ENCODE results near the gene RAPGEF5.

Gene RAPGEF5

GRCh38 chr7:22372863-22373262 lies 15.9 kb upstream of the RAPGEF5 start:
- Histone ChIP-seq H3K27me3 (ENCODE audit: insufficient read depth, low read length) (no peaks in the 10 kb centered on the region), H2AFZ (ENCODE audit: low read depth, low read length) (no peak overlapping the region), H3K4me1 (ENCODE audit: insufficient read depth, low read length) (no peaks in the 10 kb centered on the region), H3K36me3 (ENCODE audit: insufficient read depth, low read length) (no peaks in the 10 kb centered on the region), H3K4me3 (ENCODE audit: low read length) (no peak overlapping the region), H3K9me3 (ENCODE audit: low read length) (no peaks in the 10 kb centered on the region)

- H3K27me3 ChIP-seq (ENCODE audit: insufficient read depth, low read length), result no peaks in the 10 kb centered on the region
- H2AFZ ChIP-seq (ENCODE audit: low read depth, low read length), result no peak overlapping the region
- no peaks in the 10 kb centered on the region for H3K36me3 ChIP-seq (ENCODE audit: insufficient read depth, low read length)
- H3K4me3 ChIP-seq (ENCODE audit: low read length), result no peak overlapping the region
- H3K4me1 ChIP-seq (ENCODE audit: insufficient read depth, low read length), result no peaks in the 10 kb centered on the region
- no peaks in the 10 kb centered on the region for H3K9me3 ChIP-seq (ENCODE audit: low read length)
Observed at GRCh38 chr7:22371878-22372277, 14.9 kb upstream of the RAPGEF5 start.

- no peak overlapping the region for H3K4me3 ChIP-seq (ENCODE audit: low read length)
- H3K36me3 ChIP-seq (ENCODE audit: insufficient read depth, low read length), result no peaks in the 10 kb centered on the region
- H3K4me1 ChIP-seq (ENCODE audit: insufficient read depth, low read length), result no peaks in the 10 kb centered on the region
- no peaks in the 10 kb centered on the region for H3K9me3 ChIP-seq (ENCODE audit: low read length)
- H2AFZ ChIP-seq (ENCODE audit: low read depth, low read length), result no peak overlapping the region
- H3K27me3 ChIP-seq (ENCODE audit: insufficient read depth, low read length), result no peaks in the 10 kb centered on the region
Observed at GRCh38 chr7:22364900-22365299, 7.9 kb upstream of the RAPGEF5 start.

- Histone ChIP-seq H2AFZ (ENCODE audit: low read depth, low read length) (no peak overlapping the region), H3K27me3 (ENCODE audit: insufficient read depth, low read length) (no peaks in the 10 kb centered on the region), H3K9me3 (ENCODE audit: low read length) (no peaks in the 10 kb centered on the region), H3K4me1 (ENCODE audit: insufficient read depth, low read length) (no peaks in the 10 kb centered on the region), H3K4me3 (ENCODE audit: low read length) (no peak overlapping the region), H3K36me3 (ENCODE audit: insufficient read depth, low read length) (no peaks in the 10 kb centered on the region)
Observed at GRCh38 chr7:22363756-22364422, 6.9 kb upstream of the RAPGEF5 start.

GRCh38 chr7:22361795-22362194 lies 4.8 kb upstream of the RAPGEF5 start:
- peaks cover 7% of the 10 kb centered on the region for H3K4me1 ChIP-seq (ENCODE audit: insufficient read depth, low read length)
- no peaks in the 10 kb centered on the region for H3K36me3 ChIP-seq (ENCODE audit: insufficient read depth, low read length)
- H2AFZ ChIP-seq (ENCODE audit: low read depth, low read length), result no peak overlapping the region
- H3K27me3 ChIP-seq (ENCODE audit: insufficient read depth, low read length), result peaks cover 10% of the 10 kb centered on the region
- no peaks in the 10 kb centered on the region for H3K9me3 ChIP-seq (ENCODE audit: low read length)
- no peak overlapping the region for H3K4me3 ChIP-seq (ENCODE audit: low read length)

GRCh38 chr7:22361320-22361719 lies 4.4 kb upstream of the RAPGEF5 start:
- Histone ChIP-seq H3K9me3 (ENCODE audit: low read length) (no peaks in the 10 kb centered on the region), H3K4me3 (ENCODE audit: low read length) (no peak overlapping the region), H3K27me3 (ENCODE audit: insufficient read depth, low read length) (peaks cover 11% of the 10 kb centered on the region), H3K36me3 (ENCODE audit: insufficient read depth, low read length) (no peaks in the 10 kb centered on the region), H3K4me1 (ENCODE audit: insufficient read depth, low read length) (peaks cover 8% of the 10 kb centered on the region), H2AFZ (ENCODE audit: low read depth, low read length) (no peak overlapping the region)

GRCh38 chr7:22358820-22359697 lies 2.1 kb upstream of the RAPGEF5 start:
- H3K4me1 ChIP-seq (ENCODE audit: insufficient read depth, low read length), result peaks cover 11% of the 10 kb centered on the region
- peaks cover 27% of the 10 kb centered on the region for H3K27me3 ChIP-seq (ENCODE audit: insufficient read depth, low read length)
- H3K9me3 ChIP-seq (ENCODE audit: low read length), result no peaks in the 10 kb centered on the region
- no peak overlapping the region for H3K4me3 ChIP-seq (ENCODE audit: low read length)
- H3K36me3 ChIP-seq (ENCODE audit: insufficient read depth, low read length), result no peaks in the 10 kb centered on the region
- H2AFZ ChIP-seq (ENCODE audit: low read depth, low read length), result no peak overlapping the region

- peaks cover 4% of the 10 kb centered on the region for H3K9me3 ChIP-seq (ENCODE audit: low read length)
- no peaks in the 10 kb centered on the region for H3K36me3 ChIP-seq (ENCODE audit: insufficient read depth, low read length)
Observed at GRCh38 chr7:22357311-22358175, 589 bp upstream of the RAPGEF5 start.

GRCh38 chr7:22356010-22356691 lies 803 bp downstream of the RAPGEF5 start:
- Histone ChIP-seq H2AFZ (ENCODE audit: low read depth, low read length) (no peak overlapping the region), H3K9me3 (ENCODE audit: low read length) (peaks cover 4% of the 10 kb centered on the region), H3K4me1 (ENCODE audit: insufficient read depth, low read length) (peaks cover 11% of the 10 kb centered on the region), H3K36me3 (ENCODE audit: insufficient read depth, low read length) (no peaks in the 10 kb centered on the region), H3K4me3 (ENCODE audit: low read length) (peak overlapping the region; percentile 32), H3K27me3 (ENCODE audit: insufficient read depth, low read length) (peaks cover 34% of the 10 kb centered on the region)

More at GRCh38 chr7:22357311-22358175, 589 bp upstream of the RAPGEF5 start:
- Histone ChIP-seq H3K27me3 (ENCODE audit: insufficient read depth, low read length) (peaks cover 31% of the 10 kb centered on the region), H2AFZ (ENCODE audit: low read depth, low read length) (no peak overlapping the region), H3K4me1 (ENCODE audit: insufficient read depth, low read length) (peaks cover 11% of the 10 kb centered on the region), H3K4me3 (ENCODE audit: low read length) (no peak overlapping the region)

GRCh38 chr7:22355620-22356009 lies 1.3 kb downstream of the RAPGEF5 start:
- Histone ChIP-seq H3K9me3 (ENCODE audit: low read length) (peaks cover 4% of the 10 kb centered on the region), H2AFZ (ENCODE audit: low read depth, low read length) (no peak overlapping the region), H3K4me3 (ENCODE audit: low read length) (no peak overlapping the region), H3K27me3 (ENCODE audit: insufficient read depth, low read length) (peaks cover 34% of the 10 kb centered on the region), H3K36me3 (ENCODE audit: insufficient read depth, low read length) (no peaks in the 10 kb centered on the region), H3K4me1 (ENCODE audit: insufficient read depth, low read length) (peaks cover 11% of the 10 kb centered on the region)

GRCh38 chr7:22354462-22354861 lies 2.5 kb downstream of the RAPGEF5 start:
- no peaks in the 10 kb centered on the region for H3K36me3 ChIP-seq (ENCODE audit: insufficient read depth, low read length)
- H3K4me3 ChIP-seq (ENCODE audit: low read length), result no peak overlapping the region
- peaks cover 4% of the 10 kb centered on the region for H3K9me3 ChIP-seq (ENCODE audit: low read length)
- H3K4me1 ChIP-seq (ENCODE audit: insufficient read depth, low read length), result peaks cover 11% of the 10 kb centered on the region
- H2AFZ ChIP-seq (ENCODE audit: low read depth, low read length), result no peak overlapping the region
- peaks cover 34% of the 10 kb centered on the region for H3K27me3 ChIP-seq (ENCODE audit: insufficient read depth, low read length)

- Histone ChIP-seq H3K9me3 (ENCODE audit: low read length) (peaks cover 4% of the 10 kb centered on the region), H3K27me3 (ENCODE audit: insufficient read depth, low read length) (peaks cover 30% of the 10 kb centered on the region), H3K36me3 (ENCODE audit: insufficient read depth, low read length) (no peaks in the 10 kb centered on the region), H3K4me1 (ENCODE audit: insufficient read depth, low read length) (peaks cover 11% of the 10 kb centered on the region), H3K4me3 (ENCODE audit: low read length) (no peak overlapping the region), H2AFZ (ENCODE audit: low read depth, low read length) (no peak overlapping the region)
Observed at GRCh38 chr7:22352887-22353286, 4.1 kb downstream of the RAPGEF5 start.
